HepG2 (cell line): ENCODE measurements around the gene RBCK1. TPM values are rescaled to one million over a fixed set of nuclear protein-coding genes. Genes with fewer than 3 reads are reported as not detected.

Experiments used
- ATF7 ChIP-seq, 2 experiments: fragments of 450-650 bp in 1 of 2; sonication (generic) in 1 of 2; formaldehyde crosslinking in 1 of 2; IDR thresholded peaks; 2 replicates each; pipeline versions ENCODE4 v1.4.0 to v1.6.1; 2016 to 2020; ENCODE audit warnings: antibody characterized with exemption in 1 of 2, mild to moderate bottlenecking in 1 of 2, missing genetic modification reagents in 1 of 2
- BCL3 ChIP-seq: sonication (generic); formaldehyde crosslinking; IDR thresholded peaks from 2 replicates; pipeline ENCODE4 v1.5.1; 2020; ENCODE audit warnings: mild to moderate bottlenecking, missing genetic modification reagents, moderate library complexity
- CCAR2 ChIP-seq: fragments of 200-400 bp; formaldehyde crosslinking; optimal IDR thresholded peaks from 2 replicates; pipeline ENCODE3; 2018; ENCODE audit warnings: low read depth, mild to moderate bottlenecking, low read length, moderate library complexity
- CEBPB ChIP-seq: IDR thresholded peaks from 2 replicates; pipeline ENCODE4 v1.6.1; 2011; ENCODE audit warnings: low read depth, low read length, improper control_type of control experiment, borderline replicate concordance
- DBP ChIP-seq: sonication (generic); formaldehyde crosslinking; IDR thresholded peaks from 2 replicates; pipeline ENCODE4 v1.4.0; 2020; ENCODE audit warnings: missing genetic modification reagents; ENCODE audit errors: not compliant biosample characterization
- HOXA5 ChIP-seq: sonication (generic); formaldehyde crosslinking; IDR thresholded peaks from 2 replicates; pipeline ENCODE4 v1.4.0; 2020; ENCODE audit warnings: missing genetic modification reagents
- NFE2L2 ChIP-seq: fragments of 150-350 bp; IDR thresholded peaks from 2 replicates; pipeline ENCODE4 v1.6.1; 2014; ENCODE audit warnings: low read length
- NR2C2 ChIP-seq: sonication (generic); formaldehyde crosslinking; IDR thresholded peaks from 2 replicates; pipeline ENCODE4 v1.4.0; 2020; ENCODE audit warnings: missing genetic modification reagents, mild to moderate bottlenecking, moderate library complexity, borderline replicate concordance
- RXRA ChIP-seq: sonication (generic); formaldehyde crosslinking; IDR thresholded peaks from 2 replicates; pipeline ENCODE4 v1.5.1; 2020; ENCODE audit warnings: missing genetic modification reagents
- SNAPC5 ChIP-seq: sonication (generic); formaldehyde crosslinking; IDR thresholded peaks from 2 replicates; pipeline ENCODE4 v1.8.1; 2023; ENCODE audit warnings: mild to moderate bottlenecking, missing genetic modification reagents, borderline replicate concordance
- ZFX ChIP-seq: sonication (generic); formaldehyde crosslinking; IDR thresholded peaks from 2 replicates; pipeline ENCODE4 v1.4.0; 2020; ENCODE audit warnings: mild to moderate bottlenecking, low read depth, missing genetic modification reagents, moderate library complexity
- ZNF10 ChIP-seq: sonication (generic); formaldehyde crosslinking; IDR thresholded peaks from 2 replicates; pipeline ENCODE4 v1.4.0; 2020; ENCODE audit warnings: mild to moderate bottlenecking, low read depth, missing genetic modification reagents, borderline replicate concordance
- ZNF24 ChIP-seq: fragments of 450-650 bp; IDR thresholded peaks from 2 replicates; pipeline ENCODE4 v1.6.1; 2017; ENCODE audit warnings: antibody characterized with exemption, mild to moderate bottlenecking
- ZNF264 ChIP-seq: sonication (generic); formaldehyde crosslinking; IDR thresholded peaks from 2 replicates; pipeline ENCODE4 v1.4.0; 2020; ENCODE audit warnings: missing genetic modification reagents
- ZNF292 ChIP-seq: sonication (generic); formaldehyde crosslinking; IDR thresholded peaks from 2 replicates; pipeline ENCODE4 v1.8.1; 2022; ENCODE audit warnings: mild to moderate bottlenecking, low read depth, missing genetic modification reagents, borderline replicate concordance
- ZNF414 ChIP-seq: sonication (generic); formaldehyde crosslinking; IDR thresholded peaks from 2 replicates; pipeline ENCODE4 v1.5.0; 2020; ENCODE audit warnings: missing genetic modification reagents
- ZNF503 ChIP-seq: sonication (generic); formaldehyde crosslinking; IDR thresholded peaks from 2 replicates; pipeline ENCODE4 v1.4.0; 2020; ENCODE audit warnings: missing genetic modification reagents
- ZNF670 ChIP-seq: sonication (generic); formaldehyde crosslinking; IDR thresholded peaks from 2 replicates; pipeline ENCODE4 v1.8.0; 2022; ENCODE audit warnings: mild to moderate bottlenecking, missing genetic modification reagents, borderline replicate concordance
- ZNF788 ChIP-seq: sonication (generic); formaldehyde crosslinking; IDR thresholded peaks from 2 replicates; pipeline ENCODE4 v1.5.0; 2020; ENCODE audit warnings: mild to moderate bottlenecking, missing genetic modification reagents, borderline replicate concordance
- polyA plus RNA-seq, 8 experiments: library from polyadenylated mRNA; depleted of rRNA in 3 of 8; stranded (reverse) in 7 of 8; unstranded in 1 of 8; fragments of >200 nt; fragmentation: Illumina TruSeq in 4 of 8; extraction: Trizol in 4 of 8; gene quantifications; 2 replicates each; pipeline versions ENCODE4 v1.2.1 to v1.2.3, GENCODE V29; 2011 to 2016; ENCODE audit warnings: low read depth in 4 of 8, missing spikeins in 1 of 8, mixed read lengths in 1 of 8; ENCODE audit not compliant: insufficient read depth in 1 of 8
- total RNA-seq, 5 experiments: library from RNA; depleted of rRNA; stranded (reverse); fragments of >200 nt; fragmentation: Illumina TruSeq; extraction: Trizol; gene quantifications; 2 replicates each; pipeline ENCODE4 v1.2.3, GENCODE V29; 2016; ENCODE audit warnings: low read depth in 1 of 5
- TF ChIP-seq, protein P1 (sequence below), 2 experiments: fragments of 450-650 bp in 1 of 2; sonication (generic) in 1 of 2; formaldehyde crosslinking; IDR thresholded peaks; 2 replicates each; pipeline versions ENCODE4 v1.5.0 to v1.8.0; 2020 to 2022; ENCODE audit warnings: mild to moderate bottlenecking in 1 of 2, missing genetic modification reagents in 1 of 2
- TF ChIP-seq, protein P2 (sequence below): conservative IDR thresholded peaks from 2 replicates; pipeline ENCODE4 v1.6.1; 2018; ENCODE audit warnings: missing genetic modification reagents

The RBCK1 gene
- total and polyA plus RNA-seq, 2 of the 13 experiments (the other 11 are each of a cell fraction or from before 2014, with no cell fraction given), result 149 to 215 TPM

DNA sequence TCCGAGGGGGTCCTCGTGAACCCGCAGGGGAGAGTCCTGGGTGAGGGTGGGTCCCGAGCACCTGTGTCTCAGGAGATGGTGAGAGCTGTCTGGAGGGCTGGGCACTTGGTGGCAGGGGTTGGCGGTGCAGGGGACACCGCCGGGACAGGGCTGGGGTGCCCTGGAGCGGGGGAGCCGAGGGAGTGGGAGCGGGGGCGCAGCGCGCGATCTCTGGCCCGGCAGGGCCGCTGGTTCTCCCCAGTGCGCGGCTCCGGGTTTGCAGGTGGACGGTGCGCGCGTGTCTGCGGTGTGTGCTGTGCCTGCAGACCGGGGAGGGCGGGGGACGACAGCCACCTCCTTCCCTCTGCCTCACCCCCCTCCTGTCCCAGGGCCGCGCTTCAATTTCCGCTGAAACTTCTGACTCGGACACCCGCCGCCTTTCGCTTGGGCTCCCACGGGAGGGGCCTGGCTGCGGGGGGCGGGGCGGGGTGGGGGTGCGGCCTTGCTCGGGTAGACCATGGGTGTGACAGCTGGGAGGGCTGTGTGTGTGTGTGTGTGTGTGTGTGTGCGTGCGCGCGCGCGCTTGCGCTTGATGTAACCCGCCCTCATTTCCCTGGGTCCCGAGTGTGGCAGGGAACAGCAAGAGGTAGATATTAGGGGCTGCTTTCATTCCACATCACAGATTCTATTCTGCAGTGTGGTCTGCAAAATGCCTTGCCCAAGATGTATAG is 26.4 kb upstream of the RBCK1 start (continued):
- peak; percentile 89 for TF ChIP-seq ZNF414 (CRISPR knock-in tag)
- TF ChIP-seq CEBPB, result no peak
- TF ChIP-seq ZNF264 (CRISPR knock-in tag), result no peak
- peak; percentile 78 for TF ChIP-seq ZFX (CRISPR knock-in tag)
- TF ChIP-seq, protein P1, sequence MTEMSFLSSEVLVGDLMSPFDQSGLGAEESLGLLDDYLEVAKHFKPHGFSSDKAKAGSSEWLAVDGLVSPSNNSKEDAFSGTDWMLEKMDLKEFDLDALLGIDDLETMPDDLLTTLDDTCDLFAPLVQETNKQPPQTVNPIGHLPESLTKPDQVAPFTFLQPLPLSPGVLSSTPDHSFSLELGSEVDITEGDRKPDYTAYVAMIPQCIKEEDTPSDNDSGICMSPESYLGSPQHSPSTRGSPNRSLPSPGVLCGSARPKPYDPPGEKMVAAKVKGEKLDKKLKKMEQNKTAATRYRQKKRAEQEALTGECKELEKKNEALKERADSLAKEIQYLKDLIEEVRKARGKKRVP (CRISPR knock-in tag; IDR thresholded peaks at IDR 0.05), result peak in 1 of 2 experiments; percentile 63; a peak in 1 of 4 replicates
- TF ChIP-seq DBP, result peak; percentile 11
- TF ChIP-seq NR2C2 (CRISPR knock-in tag), result no peak
- peak; percentile 90; the same call in 1 of the 2 replicates for TF ChIP-seq ZNF788 (CRISPR knock-in tag)
- TF ChIP-seq, protein P2, sequence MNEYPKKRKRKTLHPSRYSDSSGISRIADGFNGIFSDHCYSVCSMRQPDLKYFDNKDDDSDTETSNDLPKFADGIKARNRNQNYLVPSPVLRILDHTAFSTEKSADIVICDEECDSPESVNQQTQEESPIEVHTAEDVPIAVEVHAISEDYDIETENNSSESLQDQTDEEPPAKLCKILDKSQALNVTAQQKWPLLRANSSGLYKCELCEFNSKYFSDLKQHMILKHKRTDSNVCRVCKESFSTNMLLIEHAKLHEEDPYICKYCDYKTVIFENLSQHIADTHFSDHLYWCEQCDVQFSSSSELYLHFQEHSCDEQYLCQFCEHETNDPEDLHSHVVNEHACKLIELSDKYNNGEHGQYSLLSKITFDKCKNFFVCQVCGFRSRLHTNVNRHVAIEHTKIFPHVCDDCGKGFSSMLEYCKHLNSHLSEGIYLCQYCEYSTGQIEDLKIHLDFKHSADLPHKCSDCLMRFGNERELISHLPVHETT (CRISPR knock-in tag), result 0 out of 2 replicates have a peak, but pooled peaks have one; percentile 2
- no peak for TF ChIP-seq ATF7 (IDR thresholded peaks at IDR 0.05)
- no peak for TF ChIP-seq ATF7 (CRISPR knock-in tag; IDR thresholded peaks at IDR 0.05)
- TF ChIP-seq BCL3 (CRISPR knock-in tag), result no peak
- peak; percentile 38; the same call in 1 of the 2 replicates for TF ChIP-seq ZNF503 (CRISPR knock-in tag)
- no peak for TF ChIP-seq ZNF10
- TF ChIP-seq CCAR2, result peak; percentile 75
- peak; percentile 86; the same call in 1 of the 2 replicates for TF ChIP-seq ZNF292 (CRISPR knock-in tag)
- TF ChIP-seq ZNF670 (CRISPR knock-in tag), result peak; percentile 57; the same call in 1 of the 2 replicates
- no peak for TF ChIP-seq ZNF24
- TF ChIP-seq SNAPC5 (CRISPR knock-in tag), result no peak
- peak; percentile 78 for TF ChIP-seq HOXA5 (CRISPR knock-in tag)
- TF ChIP-seq RXRA (CRISPR knock-in tag), result peak; percentile 29; the same call in 1 of the 2 replicates
- TF ChIP-seq NFE2L2, result no peak
